ENCODE data around the gene SVOP.

- TF ChIP-seq POLR2A (IDR thresholded peaks at IDR 0.05) = no peak
- TF ChIP-seq, protein P1, sequence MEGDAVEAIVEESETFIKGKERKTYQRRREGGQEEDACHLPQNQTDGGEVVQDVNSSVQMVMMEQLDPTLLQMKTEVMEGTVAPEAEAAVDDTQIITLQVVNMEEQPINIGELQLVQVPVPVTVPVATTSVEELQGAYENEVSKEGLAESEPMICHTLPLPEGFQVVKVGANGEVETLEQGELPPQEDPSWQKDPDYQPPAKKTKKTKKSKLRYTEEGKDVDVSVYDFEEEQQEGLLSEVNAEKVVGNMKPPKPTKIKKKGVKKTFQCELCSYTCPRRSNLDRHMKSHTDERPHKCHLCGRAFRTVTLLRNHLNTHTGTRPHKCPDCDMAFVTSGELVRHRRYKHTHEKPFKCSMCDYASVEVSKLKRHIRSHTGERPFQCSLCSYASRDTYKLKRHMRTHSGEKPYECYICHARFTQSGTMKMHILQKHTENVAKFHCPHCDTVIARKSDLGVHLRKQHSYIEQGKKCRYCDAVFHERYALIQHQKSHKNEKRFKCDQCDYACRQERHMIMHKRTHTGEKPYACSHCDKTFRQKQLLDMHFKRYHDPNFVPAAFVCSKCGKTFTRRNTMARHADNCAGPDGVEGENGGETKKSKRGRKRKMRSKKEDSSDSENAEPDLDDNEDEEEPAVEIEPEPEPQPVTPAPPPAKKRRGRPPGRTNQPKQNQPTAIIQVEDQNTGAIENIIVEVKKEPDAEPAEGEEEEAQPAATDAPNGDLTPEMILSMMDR (IDR thresholded peaks at IDR 0.05) = no peak
Observed at GRCh38 chr12:109036975-109037374, 16.1 kb upstream of the SVOP start.

Measured in body of pancreas (tissue), 4 donors.